ENCODE results near the gene INCA1. TPM values are rescaled to one million over a fixed set of nuclear protein-coding genes. Genes with fewer than 3 reads are reported as not detected.

Gene INCA1
- total and polyA plus RNA-seq, 2 of the 8 experiments (the other 6 are each of a cell fraction or from before 2014, with no cell fraction given) = 0.89 to 1.4 TPM

GRCh38 chr17:5032865-5033264 lies 35.5 kb upstream of the INCA1 start:
- Histone ChIP-seq H3K14ac (ENCODE audit: insufficient read length) (no peak overlapping the region), H3K9ac (replicated peaks in 1 of 4; ENCODE audit: extremely low read depth in 1 of 4, low read depth in 3 of 4, low read length in 3 of 4) (no peak overlapping the region), H4K8ac (ENCODE audit: extremely low read depth, insufficient read depth, low read length) (no peak overlapping the region), H2BK20ac (ENCODE audit: low read length) (no peak overlapping the region), H4K20me1 (replicated peaks in 1 of 2; ENCODE audit: control insufficient read depth in 1 of 2, insufficient read depth in 2 of 2, low read length in 2 of 2) (no peaks in the 10 kb centered on the region), H3K23ac (ENCODE audit: insufficient read length) (no peak overlapping the region), H3K27ac (ENCODE audit: low read depth, low read length) (no peak overlapping the region), H3K79me2 (ENCODE audit: control insufficient read depth in 1 of 2, insufficient read depth in 2 of 2, low read length in 2 of 2) (no peaks in the 10 kb centered on the region), H2BK5ac (ENCODE audit: low read depth, low read length) (no peak overlapping the region), H3K27me3 (replicated peaks in 1 of 4; ENCODE audit: control insufficient read depth in 3 of 4, extremely low read depth in 1 of 4, insufficient read depth in 3 of 4, low read length in 3 of 4) (peaks cover 0 to 14% (median 1%) of the 10 kb centered on the region in 4 experiments; a peak in 5 of 7 replicates), H3K4me3 (ENCODE audit: extremely low read depth in 1 of 4, insufficient read depth in 2 of 4, low read depth in 3 of 4, low read length in 4 of 4) (no peak overlapping the region), H3K18ac (ENCODE audit: extremely low read depth, low read length) (no peak overlapping the region), H3K36me3 (ENCODE audit: control insufficient read depth in 2 of 4, insufficient read depth in 4 of 4, low read length in 3 of 4) (no peaks in the 10 kb centered on the region), H3K4me1 (replicated peaks in 1 of 4; ENCODE audit: control insufficient read depth in 3 of 4, insufficient read depth in 4 of 4, low read length in 3 of 4) (no peaks in the 10 kb centered on the region; a peak in 1 of 7 replicates), H2BK12ac (ENCODE audit: low read depth, low read length) (peak overlapping the region; percentile 50; the same call in 1 of the 2 replicates), H4K91ac (replicated peaks; ENCODE audit: insufficient read length, low read length) (no peak overlapping the region), H2AK5ac (ENCODE audit: low read depth, low read length) (no peak overlapping the region), H3K9me3 (ENCODE audit: insufficient read depth in 2 of 2, low read depth in 1 of 2, low read length in 1 of 2) (no peaks in the 10 kb centered on the region), H3K4me2 (ENCODE audit: insufficient read depth in 1 of 2, low read depth in 2 of 2, low read length in 2 of 2) (no peak overlapping the region), H4K5ac (ENCODE audit: insufficient read length, low read depth, low read length) (no peak overlapping the region), H3K79me1 (ENCODE audit: low read depth, low read length) (no peaks in the 10 kb centered on the region), H2AFZ (ENCODE audit: low read length) (no peak overlapping the region), H2BK15ac (ENCODE audit: low read length) (peak overlapping the region; percentile 29; the same call in 1 of the 2 replicates), H3K23me2 (ENCODE audit: low read depth, low read length) (peaks cover 4% of the 10 kb centered on the region; the same call in 1 of the 2 replicates), H3K4ac (replicated peaks; ENCODE audit: insufficient read length, low read depth, low read length) (no peak overlapping the region), H2BK120ac (replicated peaks; ENCODE audit: low read depth, low read length) (no peak overlapping the region), H3K56ac (replicated peaks; ENCODE audit: insufficient read length, low read depth, low read length) (no peak overlapping the region)
- no peak for FAIRE-seq
- 83% methylated on average over 6 of the region's 6 CpGs; no CpG with 5 or more reads in 1 of the 2 experiments for WGBS, 2 experiments (ENCODE audit: extremely low coverage in 1 of 2, insufficient coverage in 1 of 2, insufficient read length in 1 of 2, insufficient replicate concordance in 2 of 2, low coverage in 1 of 2, low lambda C conversion rate in 2 of 2, missing lambda C conversion rate in 1 of 2)
- no peak for DNase-seq (ENCODE audit: low read depth in 1 of 2, low spot score in 2 of 2)
- TF ChIP-seq KDM4A (IDR thresholded peaks at IDR 0.05; ENCODE audit: low read depth, low read length, severe bottlenecking) (no peak), CREB1 (IDR thresholded peaks at IDR 0.05) (no peak), SIRT6 (IDR thresholded peaks at IDR 0.05; ENCODE audit: low read length) (no peak)
- ChIA-PET POLR2A (ENCODE audit: partially characterized antibody) (interaction anchor here (1.5 to 2.3 kb wide), 3 partner anchors 11 to 38 kb away, joined by 3 to 7 read pairs (median 5); no protein-coding TSS in a partner anchor), CTCF (ENCODE audit: partially characterized antibody) (interaction anchor here (0.7 to 11.5 kb wide), 5 partner anchors 10 to 270 kb away, joined by 3 to 102 read pairs (median 4); no protein-coding TSS in a partner anchor)

Measured in H1 (cell line).